DLD1 (cell line): ENCODE results near the gene YPEL4.
"Not testable (repeated sequence)": the region's sequence is repeated elsewhere in the genome, so short reads cannot be mapped to it uniquely, and the experiment has no call there.

Experiments
- in situ Hi-C: cut with HindIII; loops from 2 replicates; pipeline ENCODE4 v1.10.0; 2017; ENCODE audit warnings: low sequenced_read_pairs

Gene YPEL4

GRCh38 chr11:57649826-57650738 lies at the start of gene YPEL4:
Gene YPEL4, minus strand, starts transcription at chr11:57649912. Its CDS starts 2,805 bp downstream, at chr11:57647107.
- in situ Hi-C loops: loop anchor here (25.0 kb wide), 1 partner anchor 313 kb away; the partner anchor contains the start of genes P2RX3 and SSRP1

- in situ Hi-C loops: no loop called here
Observed at GRCh38 chr11:57698843-57699365, 49.2 kb upstream of the YPEL4 start.

- in situ Hi-C loops: not testable (repeated sequence)
Observed at GRCh38 chr11:57690474-57690873, 40.8 kb upstream of the YPEL4 start.

- in situ Hi-C loops: no loop called here
Observed at GRCh38 chr11:57681168-57681567, 31.5 kb upstream of the YPEL4 start.

GRCh38 chr11:57680552-57680874 lies 30.8 kb upstream of the YPEL4 start:
- in situ Hi-C loops: no loop called here

- in situ Hi-C loops: no loop called here
Observed at GRCh38 chr11:57679396-57679795, 29.7 kb upstream of the YPEL4 start.

- in situ Hi-C loops: no loop called here
Observed at GRCh38 chr11:57675176-57675941, 25.6 kb upstream of the YPEL4 start.

- in situ Hi-C loops: no loop called here
Observed at GRCh38 chr11:57674251-57674650, 24.5 kb upstream of the YPEL4 start.

GRCh38 chr11:57668434-57668782 lies 18.7 kb upstream of the YPEL4 start:
- in situ Hi-C loops: no loop called here

GRCh38 chr11:57667736-57668433 lies 18.2 kb upstream of the YPEL4 start, which contains the start of gene ZDHHC5:
Gene ZDHHC5, plus strand, starts transcription at chr11:57668114. Its CDS starts 4,977 bp downstream, at chr11:57673091.
- in situ Hi-C loops: no loop called here

GRCh38 chr11:57667117-57667735 lies 17.5 kb upstream of the YPEL4 start:
- in situ Hi-C loops: no loop called here

GRCh38 chr11:57663975-57664374 lies 14.3 kb upstream of the YPEL4 start:
- in situ Hi-C loops: no loop called here

- in situ Hi-C loops: no loop called here
Observed at GRCh38 chr11:57662893-57663292, 13.2 kb upstream of the YPEL4 start.

GRCh38 chr11:57659669-57660068 lies 10.0 kb upstream of the YPEL4 start:
- in situ Hi-C loops: no loop called here

- in situ Hi-C loops: no loop called here
Observed at GRCh38 chr11:57658023-57658361, 8.3 kb upstream of the YPEL4 start.

- in situ Hi-C loops: no loop called here
Observed at GRCh38 chr11:57657194-57658022, 7.7 kb upstream of the YPEL4 start, which contains the start of gene CLP1. Gene CLP1, plus strand, starts transcription at chr11:57657762. Its CDS starts 1,715 bp downstream, at chr11:57659477.

GRCh38 chr11:57656885-57657193 lies 7.1 kb upstream of the YPEL4 start:
- in situ Hi-C loops: no loop called here

- in situ Hi-C loops: no loop called here
Observed at GRCh38 chr11:57653163-57653562, 3.5 kb upstream of the YPEL4 start.

GRCh38 chr11:57652662-57653061 lies 3.0 kb upstream of the YPEL4 start:
- in situ Hi-C loops: no loop called here

- in situ Hi-C loops: not testable (repeated sequence)
Observed at GRCh38 chr11:57652230-57652629, 2.5 kb upstream of the YPEL4 start.
